Astrocyte (in vitro differentiated cells and primary cell): Measurements from ENCODE around the gene PTPRM. TPM values are rescaled to one million over a fixed set of nuclear protein-coding genes. Genes with fewer than 3 reads are reported as not detected.

Experiments used
- DNase-seq: peaks from one replicate; pipeline ENCODE4 v3.0.0-alpha.2; 2010; ENCODE audit warnings: low read depth
- FAIRE-seq: peaks from 2 replicates; lab custom pipeline; 2011; peaks lifted over from hg19 to GRCh38; lab: Jason Lieb, UNC
- H2AFZ ChIP-seq: 2 replicates; pipeline ENCODE4 v1.6.0; 2012; ENCODE audit warnings: low read depth, low read length, inconsistent platforms
- H3K27ac ChIP-seq: 2 replicates; pipeline ENCODE4 v1.5.1; 2011; ENCODE audit warnings: low read depth, low read length, inconsistent platforms
- H3K27me3 ChIP-seq: 2 replicates; pipeline ENCODE4 v1.6.0; 2011; ENCODE audit warnings: low read length, inconsistent platforms; ENCODE audit not compliant: insufficient read depth
- H3K36me3 ChIP-seq: 2 replicates; pipeline ENCODE4 v1.5.1; 2011; ENCODE audit warnings: low read length, inconsistent platforms; ENCODE audit not compliant: insufficient read depth
- H3K4me1 ChIP-seq: 2 replicates; pipeline ENCODE4 v1.5.1; 2011; ENCODE audit warnings: low read length, inconsistent platforms; ENCODE audit not compliant: insufficient read depth
- H3K4me2 ChIP-seq: 2 replicates; pipeline ENCODE4 v1.6.0; 2012; ENCODE audit warnings: low read length, inconsistent platforms
- H3K4me3 ChIP-seq: 2 replicates; pipeline ENCODE4 v1.5.1; 2011; ENCODE audit warnings: low read depth, mild to moderate bottlenecking, low read length, inconsistent platforms; ENCODE audit not compliant: insufficient read depth
- H3K79me2 ChIP-seq: 2 replicates; pipeline ENCODE4 v1.6.0; 2012; ENCODE audit warnings: mild to moderate bottlenecking, low read length, inconsistent platforms; ENCODE audit not compliant: insufficient read depth
- H3K9ac ChIP-seq: 2 replicates; pipeline ENCODE4 v1.6.0; 2012; ENCODE audit warnings: mild to moderate bottlenecking, low read length, inconsistent platforms
- H3K9me3 ChIP-seq: 2 replicates; pipeline ENCODE4 v1.5.1; 2012; ENCODE audit warnings: low read depth, mild to moderate bottlenecking, low read length, inconsistent platforms; ENCODE audit not compliant: insufficient read depth
- H4K20me1 ChIP-seq: 2 replicates; pipeline ENCODE4 v1.6.0; 2012; ENCODE audit warnings: low read length, inconsistent platforms; ENCODE audit not compliant: insufficient read depth
- H3K27ac Mint-ChIP-seq: one replicate; pipeline ENCODE4 v1.8.0; 2021; ENCODE audit warnings: mild to moderate bottlenecking, mixed read lengths; ENCODE audit not compliant: unreplicated experiment
- H3K27me3 Mint-ChIP-seq: one replicate; pipeline ENCODE4 v1.8.0; 2021; ENCODE audit warnings: low read depth, mixed read lengths; ENCODE audit not compliant: unreplicated experiment
- H3K36me3 Mint-ChIP-seq: one replicate; pipeline ENCODE4 v1.8.0; 2021; ENCODE audit warnings: low read depth, mixed read lengths; ENCODE audit not compliant: unreplicated experiment
- H3K4me1 Mint-ChIP-seq: one replicate; pipeline ENCODE4 v1.8.0; 2021; ENCODE audit warnings: low read depth, mixed read lengths; ENCODE audit not compliant: unreplicated experiment
- H3K4me3 Mint-ChIP-seq: one replicate; pipeline ENCODE4 v1.8.0; 2021; ENCODE audit warnings: mild to moderate bottlenecking, moderate library complexity, mixed read lengths; ENCODE audit not compliant: unreplicated experiment
- H3K9me3 Mint-ChIP-seq: one replicate; pipeline ENCODE4 v1.8.0; 2021; ENCODE audit warnings: mild to moderate bottlenecking, mixed read lengths; ENCODE audit not compliant: unreplicated experiment
- CTCF ChIP-seq: IDR thresholded peaks from 2 replicates; pipeline ENCODE4 v1.5.1; 2011; ENCODE audit warnings: low read depth, mild to moderate bottlenecking, inconsistent platforms, low read length, moderate library complexity; ENCODE audit not compliant: insufficient read depth
- EZH2 ChIP-seq: IDR thresholded peaks from 2 replicates; pipeline ENCODE4 v1.6.1; 2012; ENCODE audit warnings: mild to moderate bottlenecking, low read length, inconsistent platforms; ENCODE audit not compliant: insufficient read depth
- total RNA-seq: library from RNA; stranded (reverse); gene quantifications from 2 replicates; pipeline ENCODE4 v1.2.1, GENCODE V29; 2021

PTPRM gene
- total RNA-seq, 1 donor from 2014 or later, result 59.6 TPM

DNA sequence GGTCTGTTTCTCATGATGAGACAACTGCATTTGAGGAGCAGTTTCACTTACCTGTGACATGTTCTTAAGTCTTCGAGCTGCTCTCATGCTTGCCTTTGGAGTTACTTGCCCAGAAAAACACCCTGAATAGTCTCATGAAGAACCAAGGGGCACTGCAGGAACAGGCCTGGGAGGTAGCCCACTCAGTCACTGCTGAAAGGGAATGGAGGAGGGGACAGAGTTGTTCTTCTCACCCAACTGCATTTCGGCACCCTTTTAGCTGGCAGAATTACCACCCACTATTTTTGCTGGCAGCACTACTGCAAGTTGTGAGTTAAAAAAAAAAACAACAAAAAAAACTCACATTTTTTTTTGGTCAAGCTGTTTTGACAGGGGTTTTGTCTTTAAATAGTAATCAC lies 181.9 kb downstream of the PTPRM start:
- Mint-ChIP-seq H3K36me3 (peaks cover 3% of the 10 kb centered on the region), H3K9me3 (peaks cover 12% of the 10 kb centered on the region), H3K4me3 (no peak overlapping the region), H3K27me3 (no peaks in the 10 kb centered on the region), H3K27ac (no peak overlapping the region), H3K4me1 (peaks cover 25% of the 10 kb centered on the region)
- peaks cover 5% of the 10 kb centered on the region for H4K20me1 ChIP-seq
- no peaks in the 10 kb centered on the region for H3K9me3 ChIP-seq
- H3K79me2 ChIP-seq, result peaks cover 9% of the 10 kb centered on the region
- no peak overlapping the region for H3K4me3 ChIP-seq
- no peak overlapping the region for H2AFZ ChIP-seq
- no peak for TF ChIP-seq CTCF
- no peak for TF ChIP-seq EZH2
- DNase-seq (no peak), FAIRE-seq (no peak)
- no peak overlapping the region for H3K9ac ChIP-seq
- H3K4me1 ChIP-seq, result peaks cover 6% of the 10 kb centered on the region
- H3K27me3 ChIP-seq, result no peaks in the 10 kb centered on the region
- H3K4me2 ChIP-seq, result peak overlapping the region; percentile 0
- H3K27ac ChIP-seq, result no peak overlapping the region
- no peaks in the 10 kb centered on the region for H3K36me3 ChIP-seq

DNA sequence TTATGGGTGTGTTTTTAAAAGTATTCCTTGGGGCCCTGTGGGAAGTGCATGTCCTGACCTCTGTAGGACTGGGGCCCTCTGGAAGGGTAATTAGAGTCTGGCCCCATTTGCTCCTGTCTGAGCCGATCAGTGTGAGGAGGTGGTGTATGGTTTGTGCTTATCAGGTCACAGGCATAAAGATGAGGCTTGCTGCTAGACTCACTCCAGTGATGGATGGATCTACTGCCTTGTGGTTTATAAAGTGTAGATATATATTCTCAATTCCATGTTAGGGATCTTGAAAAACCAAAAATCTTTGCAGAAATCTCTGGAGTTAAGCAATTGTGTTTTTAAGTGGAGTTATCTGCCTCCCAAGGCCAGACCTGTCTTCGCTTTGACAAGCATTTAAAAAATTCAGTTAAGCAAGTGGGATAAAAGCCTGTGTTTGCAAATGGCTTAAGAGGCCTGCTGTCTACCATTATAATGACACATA lies 182.4 kb downstream of the PTPRM start:
- peaks cover 6% of the 10 kb centered on the region for H3K4me1 ChIP-seq
- no peak overlapping the region for H3K9ac ChIP-seq
- no peak overlapping the region for H2AFZ ChIP-seq
- Mint-ChIP-seq H3K27me3 (no peaks in the 10 kb centered on the region), H3K4me1 (peaks cover 31% of the 10 kb centered on the region), H3K4me3 (no peak overlapping the region), H3K9me3 (peaks cover 12% of the 10 kb centered on the region), H3K36me3 (peaks cover 4% of the 10 kb centered on the region), H3K27ac (no peak overlapping the region)
- TF ChIP-seq EZH2 (no peak), CTCF (no peak)
- H3K27me3 ChIP-seq, result no peaks in the 10 kb centered on the region
- peaks cover 9% of the 10 kb centered on the region for H3K79me2 ChIP-seq
- peaks cover 5% of the 10 kb centered on the region for H4K20me1 ChIP-seq
- no peak overlapping the region for H3K27ac ChIP-seq
- FAIRE-seq (no peak), DNase-seq (peak; percentile 87)
- H3K4me2 ChIP-seq, result no peak overlapping the region
- H3K36me3 ChIP-seq, result no peaks in the 10 kb centered on the region
- H3K9me3 ChIP-seq, result no peaks in the 10 kb centered on the region
- no peak overlapping the region for H3K4me3 ChIP-seq

GRCh38 chr18:7750095-7750663 lies 183.1 kb downstream of the PTPRM start:
- Histone ChIP-seq H3K4me2 (peak overlapping the region; percentile 29), H3K79me2 (peaks cover 9% of the 10 kb centered on the region), H3K36me3 (no peaks in the 10 kb centered on the region), H3K9me3 (no peaks in the 10 kb centered on the region), H4K20me1 (peaks cover 5% of the 10 kb centered on the region), H3K9ac (no peak overlapping the region), H3K27me3 (no peaks in the 10 kb centered on the region), H3K4me1 (peaks cover 6% of the 10 kb centered on the region), H3K27ac (no peak overlapping the region), H3K4me3 (no peak overlapping the region), H2AFZ (no peak overlapping the region)
- peaks cover 12% of the 10 kb centered on the region for H3K9me3 Mint-ChIP-seq
- no peak overlapping the region for H3K4me3 Mint-ChIP-seq
- no peak for FAIRE-seq
- no peaks in the 10 kb centered on the region for H3K27me3 Mint-ChIP-seq
- peak overlapping the region; percentile 58 for H3K27ac Mint-ChIP-seq
- H3K36me3 Mint-ChIP-seq, result peaks cover 6% of the 10 kb centered on the region
- no peak for DNase-seq
- TF ChIP-seq CTCF, result no peak
- no peak for TF ChIP-seq EZH2
- H3K4me1 Mint-ChIP-seq, result peaks cover 35% of the 10 kb centered on the region
